Activated naive CD4-positive, alpha-beta T cell treated with anti-CD3 and anti-CD28 coated beads, Interleukin-2, amount 50 U/mL, for 16 hours (primary cell): Measurements from ENCODE around the gene VSIR.
A peak's percentile ranks its signal among the peaks of the same experiment; 100 is the strongest.

Experiments
- DNase-seq: peaks from one replicate; pipeline ENCODE4 v3.0.0-alpha.2; 2020

VSIR gene

DNA sequence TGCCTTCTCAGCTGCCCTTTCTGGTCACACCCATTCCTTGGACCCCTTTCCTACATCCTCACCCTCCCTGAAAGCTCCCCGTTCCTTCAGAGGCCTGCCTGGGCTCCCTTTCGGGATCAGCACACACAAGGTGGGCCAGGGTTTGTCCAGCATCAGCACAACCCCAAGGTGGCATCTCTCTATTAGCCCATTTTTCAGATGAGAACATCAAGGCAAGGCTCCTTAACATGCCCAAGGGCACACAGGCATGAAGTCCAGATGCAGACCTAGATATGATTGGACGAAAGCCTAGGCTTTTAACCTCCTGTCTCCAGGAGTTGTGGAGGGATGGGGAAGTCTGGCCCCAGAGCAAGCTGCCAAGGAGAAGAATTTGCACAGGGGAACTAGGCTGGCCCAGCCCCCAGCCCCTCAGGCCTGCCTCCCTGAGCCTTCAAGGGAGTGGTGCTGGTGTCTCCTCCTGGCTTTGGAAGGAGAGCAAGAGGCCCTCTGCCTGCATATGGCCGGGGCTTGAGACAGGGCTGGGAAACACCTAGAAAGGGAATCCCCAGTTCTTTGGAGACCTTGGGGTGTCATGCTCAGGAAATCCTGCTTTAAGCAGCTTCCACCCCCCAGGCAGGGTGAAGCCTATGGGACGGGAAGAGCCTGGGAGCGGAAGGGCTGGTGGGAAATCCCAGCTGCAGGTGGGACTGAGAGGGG lies 9.0 kb upstream of the VSIR start:
- no peak for DNase-seq

DNA sequence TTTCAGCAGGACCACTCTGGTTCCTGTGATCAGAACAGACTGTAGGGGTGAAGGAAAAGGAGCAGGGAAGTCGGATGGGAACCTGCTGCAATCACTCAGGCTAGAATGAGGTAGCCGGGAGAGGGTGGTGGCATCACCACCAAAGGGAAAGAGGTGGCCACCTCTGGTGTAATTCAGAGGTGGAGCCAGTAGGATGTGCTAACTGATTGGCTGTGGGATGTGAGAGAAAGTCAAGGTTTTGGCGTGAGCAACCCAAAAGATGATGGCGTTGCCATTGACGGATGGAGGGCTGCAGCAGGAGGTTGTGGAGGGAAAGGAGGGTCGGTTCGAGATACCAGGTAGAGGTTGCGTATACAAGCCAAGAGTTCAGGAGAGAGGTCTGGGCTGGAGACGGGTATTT lies 7.4 kb upstream of the VSIR start:
- DNase-seq: no peak

DNA sequence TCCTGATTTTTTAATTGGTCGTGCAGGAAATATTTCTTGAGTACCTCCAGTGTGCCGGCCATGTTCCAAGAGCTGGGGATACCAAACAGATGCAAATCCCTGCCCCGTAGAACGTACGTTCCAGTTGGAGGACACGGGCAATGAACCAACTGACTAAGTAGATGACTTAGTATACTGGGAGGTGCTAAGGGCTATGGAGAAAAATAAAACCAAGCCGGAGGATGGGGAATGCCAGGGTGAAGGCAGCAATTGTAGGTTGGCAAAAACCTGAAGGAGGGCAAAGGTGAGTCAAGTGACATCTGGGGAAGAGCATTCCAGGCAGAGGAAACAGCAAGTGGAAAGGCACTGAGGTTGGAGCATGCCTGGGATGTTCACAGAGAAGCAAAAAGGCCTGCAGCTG lies 6.8 kb upstream of the VSIR start:
- no peak for DNase-seq

DNA sequence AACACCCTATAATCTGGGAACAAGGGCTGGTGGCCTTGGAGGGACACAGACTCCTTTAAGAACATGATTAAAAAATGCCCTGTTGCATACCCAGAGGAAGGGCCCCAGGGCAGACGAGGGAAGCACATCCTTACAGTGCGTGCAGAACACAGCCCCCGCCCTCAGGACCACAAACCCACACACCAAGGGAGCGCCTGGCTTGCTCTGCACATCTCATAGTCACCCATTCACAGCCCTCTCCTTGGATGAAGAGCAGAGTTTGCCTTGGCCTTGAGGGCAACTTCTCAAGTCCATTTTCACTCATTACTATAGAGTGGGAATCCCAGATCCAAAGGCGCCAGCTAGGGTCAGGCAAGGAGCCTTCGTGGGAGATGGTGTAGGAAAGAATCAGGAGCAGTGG lies 6.3 kb upstream of the VSIR start:
- DNase-seq: no peak

DNA sequence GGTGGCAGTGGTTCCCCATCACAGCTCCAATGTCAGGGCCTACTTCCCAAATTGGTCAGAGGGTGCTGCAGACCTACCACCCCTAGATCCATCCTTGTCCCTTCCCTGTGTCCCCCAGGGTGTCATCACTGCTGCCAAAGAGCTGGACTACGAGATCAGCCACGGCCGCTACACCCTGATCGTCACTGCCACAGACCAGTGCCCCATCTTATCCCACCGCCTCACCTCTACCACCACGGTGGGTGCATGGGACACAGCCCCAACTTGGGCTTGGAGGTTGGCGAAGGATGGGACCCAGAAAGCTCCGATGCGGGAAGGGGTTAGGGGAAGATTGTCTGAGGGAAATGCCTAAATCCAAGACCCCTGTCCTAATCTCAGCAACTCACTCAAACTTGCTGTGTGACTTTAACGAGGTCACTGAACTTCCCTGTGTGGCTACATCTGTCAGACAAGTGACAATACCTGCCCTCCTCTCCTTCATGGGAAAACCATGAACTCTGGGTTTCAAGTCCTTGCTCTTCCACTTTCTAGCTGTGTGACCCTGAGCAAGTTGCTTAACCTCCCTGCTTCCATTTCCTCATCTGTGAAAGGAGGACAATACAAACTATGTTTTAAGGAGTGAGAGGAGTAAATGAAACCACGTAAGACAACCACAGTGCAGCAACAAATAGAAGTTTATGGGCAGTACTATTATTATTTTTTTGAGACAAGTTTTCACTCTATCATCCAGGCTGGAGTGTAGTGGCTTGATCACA lies 4.9 kb upstream of the VSIR start:
- no peak for DNase-seq

DNA sequence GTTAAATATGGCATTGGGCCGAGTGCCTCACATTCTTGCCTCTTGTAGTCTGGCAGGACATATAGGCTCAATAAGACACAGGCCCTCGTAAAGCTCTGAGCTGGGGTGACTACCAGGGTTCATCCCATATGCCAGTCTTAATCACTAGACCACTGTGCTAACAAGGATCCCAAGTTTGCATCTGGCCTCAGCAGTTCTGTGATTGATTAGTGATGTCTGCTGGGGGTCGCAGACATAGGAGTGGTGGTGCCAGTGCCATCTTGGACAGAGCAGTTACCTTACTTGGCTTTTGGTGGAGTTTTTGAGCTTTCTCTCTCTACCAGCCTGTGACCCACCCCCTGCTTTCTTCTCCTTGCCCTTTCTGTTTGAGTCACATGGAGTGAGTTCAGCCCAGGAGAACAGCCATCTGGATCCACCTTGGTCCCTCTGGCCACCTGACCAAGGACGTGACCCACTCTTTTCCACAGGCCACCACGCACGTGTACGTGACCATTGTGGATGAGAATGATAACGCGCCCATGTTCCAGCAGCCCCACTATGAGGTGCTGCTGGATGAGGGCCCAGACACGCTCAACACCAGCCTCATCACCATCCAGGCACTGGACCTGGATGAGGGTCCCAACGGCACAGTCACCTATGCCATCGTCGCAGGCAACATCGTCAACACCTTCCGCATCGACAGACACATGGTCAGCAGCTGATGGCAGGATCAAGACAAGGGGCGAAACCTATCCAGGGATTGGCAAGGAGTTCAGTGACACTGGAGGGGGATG lies 4.1 kb upstream of the VSIR start:
- no peak for DNase-seq

DNA sequence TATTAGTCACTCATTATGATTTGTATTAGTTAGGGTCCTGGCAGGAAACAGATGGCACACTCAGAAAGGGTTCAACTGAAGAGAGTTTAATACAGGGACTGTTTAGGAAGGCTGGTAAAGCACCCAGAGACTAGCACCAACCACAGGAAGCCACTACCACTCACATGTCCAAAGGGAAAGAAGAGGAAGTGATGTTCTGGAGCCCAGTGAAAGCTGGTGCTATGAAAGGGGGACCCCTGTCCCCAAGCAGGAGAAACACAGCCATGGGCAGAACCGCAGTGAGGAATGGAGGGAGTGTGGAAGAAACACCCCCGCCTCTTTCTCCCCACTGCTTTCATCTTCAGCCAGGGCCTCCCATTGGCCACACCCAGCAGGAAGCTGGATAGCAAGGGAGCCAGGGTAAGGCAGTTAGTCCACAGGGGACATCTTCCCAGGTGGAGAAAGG lies 3.2 kb upstream of the VSIR start:
- no peak for DNase-seq

DNA sequence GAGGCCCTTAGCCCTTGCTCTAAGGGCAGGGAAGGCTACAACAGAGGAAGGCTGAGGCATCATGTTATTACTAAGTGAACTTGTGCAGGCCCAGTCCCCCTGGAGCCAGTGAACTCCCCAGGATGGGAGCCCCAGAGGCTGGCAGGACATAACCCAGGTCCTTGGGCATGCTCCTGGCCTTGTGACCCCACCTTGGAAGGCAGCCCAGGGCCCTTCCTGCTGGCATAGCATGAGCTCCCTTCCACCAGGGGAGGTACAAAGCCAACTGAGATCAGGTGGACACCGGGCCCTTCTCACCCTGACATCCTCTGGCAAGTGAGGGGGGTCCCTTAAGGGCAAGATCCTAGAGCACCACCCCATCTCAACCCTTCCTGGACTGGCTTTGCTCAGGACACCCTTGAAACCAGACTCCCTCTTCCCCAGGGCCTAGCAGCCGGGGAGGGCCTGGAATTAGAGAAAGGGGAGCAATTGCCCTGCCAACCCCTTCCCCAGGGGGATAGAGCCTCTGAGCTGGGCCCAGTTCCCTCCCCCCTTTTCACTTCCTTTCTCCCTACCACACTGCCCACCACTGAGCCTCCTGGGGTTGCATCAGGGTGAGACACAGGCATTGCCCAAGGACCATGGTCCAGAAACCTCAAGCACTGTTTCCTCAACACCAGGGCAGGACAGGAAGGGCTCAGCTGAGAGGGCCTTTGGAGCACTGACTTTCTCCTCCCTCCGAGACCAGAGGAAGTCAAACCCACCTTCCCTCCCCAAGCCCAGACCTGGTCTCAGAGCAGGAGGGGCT lies 1.8 kb upstream of the VSIR start:
- no peak for DNase-seq

DNA sequence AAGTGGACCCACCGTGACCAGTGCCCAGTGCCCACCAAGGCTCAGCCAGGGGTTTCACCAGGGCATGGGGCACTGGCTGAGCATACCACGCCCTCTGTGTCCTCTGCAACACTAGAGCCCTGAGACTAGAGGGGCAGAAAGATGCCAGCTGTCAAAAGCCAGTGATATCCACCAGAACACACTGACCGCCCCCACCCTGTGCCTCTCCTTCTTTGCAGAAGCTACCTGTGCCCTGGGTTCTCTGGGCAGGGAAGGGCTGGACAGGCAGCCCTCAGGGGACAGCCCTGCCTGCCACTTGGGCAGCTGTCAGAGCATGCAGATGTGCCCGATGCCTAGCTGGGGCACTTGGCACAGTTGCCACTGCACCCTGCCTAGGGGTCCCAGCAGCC lies 494 bp downstream of the VSIR start:
- DNase-seq: no peak

DNA sequence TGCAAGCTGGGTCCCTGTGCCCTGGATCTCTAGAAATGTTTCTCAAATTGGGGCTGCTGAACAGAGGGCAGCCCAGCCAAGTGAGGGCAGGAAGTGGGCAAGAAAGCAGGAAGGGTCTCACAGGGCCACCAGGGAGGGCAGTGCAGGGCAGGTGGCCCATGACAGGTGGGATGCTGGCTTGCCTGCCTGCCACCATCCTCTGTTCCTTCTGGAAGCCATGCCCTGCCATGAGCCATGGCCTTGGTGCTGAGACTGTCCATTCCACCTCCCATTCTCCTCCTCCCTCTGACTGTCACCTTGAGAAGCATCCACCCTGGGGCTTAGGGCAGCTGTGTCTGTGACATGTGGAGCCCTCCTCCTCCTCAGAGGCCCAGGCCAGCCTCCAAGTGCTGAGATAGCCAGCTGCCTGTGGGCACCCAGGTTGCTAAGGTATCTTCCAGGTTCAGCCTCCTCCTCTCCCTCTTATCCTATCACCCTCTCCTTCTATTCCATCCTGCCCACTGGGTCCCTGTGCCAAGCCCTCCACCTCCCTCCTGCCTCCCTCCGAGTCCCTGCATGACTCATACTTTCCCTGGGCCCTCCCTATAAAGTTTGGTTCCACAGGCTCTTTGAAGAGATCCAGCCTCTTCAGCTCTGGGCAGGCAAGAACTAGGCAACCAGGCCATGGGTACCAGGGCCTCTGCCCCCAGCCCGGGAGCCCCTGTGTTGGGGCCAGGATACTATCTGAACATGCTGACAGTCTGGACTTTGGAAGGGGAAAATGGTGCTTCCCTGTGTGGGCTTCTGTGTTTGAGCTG lies 1.3 kb downstream of the VSIR start:
- peak; percentile 36 for DNase-seq

DNA sequence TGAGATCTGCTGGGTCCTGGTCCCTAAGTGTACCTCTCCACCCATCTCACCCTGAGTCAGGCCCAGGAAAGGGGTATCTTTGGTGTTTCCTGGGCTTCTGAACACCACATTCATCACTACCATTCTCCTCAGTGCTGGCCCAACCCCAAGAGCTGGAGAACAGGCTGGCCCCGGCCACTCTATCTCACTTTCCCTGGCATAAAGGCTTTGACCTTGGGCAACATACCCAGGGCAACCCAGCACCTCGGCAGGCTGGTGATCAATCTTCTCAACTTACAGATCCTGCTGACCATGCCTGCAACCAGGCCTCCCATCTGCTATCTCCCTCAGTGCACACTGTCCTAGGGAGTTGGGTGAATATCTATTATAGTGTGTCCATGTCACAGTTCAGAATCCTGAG lies 2.1 kb downstream of the VSIR start:
- no peak for DNase-seq

DNA sequence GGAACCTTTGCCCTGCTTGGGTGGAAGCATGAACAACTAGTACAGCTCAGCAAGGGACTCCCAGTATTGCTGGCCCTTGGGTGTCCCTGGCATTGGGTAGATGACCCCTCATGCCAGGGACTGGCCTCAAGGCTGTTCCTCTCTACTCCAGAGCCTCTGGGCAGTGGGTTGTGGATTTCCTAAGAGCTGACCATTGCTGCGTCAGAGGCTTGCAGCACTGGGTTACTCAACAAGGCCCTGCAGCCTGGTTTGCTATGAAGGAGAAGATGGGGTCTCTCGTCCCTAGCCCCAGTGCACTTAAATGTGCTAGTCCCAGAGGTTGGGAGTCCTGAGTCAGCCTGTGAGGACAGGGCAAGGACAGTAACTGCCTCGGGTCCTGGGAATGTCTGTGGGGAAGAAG lies 2.5 kb downstream of the VSIR start:
- no peak for DNase-seq

DNA sequence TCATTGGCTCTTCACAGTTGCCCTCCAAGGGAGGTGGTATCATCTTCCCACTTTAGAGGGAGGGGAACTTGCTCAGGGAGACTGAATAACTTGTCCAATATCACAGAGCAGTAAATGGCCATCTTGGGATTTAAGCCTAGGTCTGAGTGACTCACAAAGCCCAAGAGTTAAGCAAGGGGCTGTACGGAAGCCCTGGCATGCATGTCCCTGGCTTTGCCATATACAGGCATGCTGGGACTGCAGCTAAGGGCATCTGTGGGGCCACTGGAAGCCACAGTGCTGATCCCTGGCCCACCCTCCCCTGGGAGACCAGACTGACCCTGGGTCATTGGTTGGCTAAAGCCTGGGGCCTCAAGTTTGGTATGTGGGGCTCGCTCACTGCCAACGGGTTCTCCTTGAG lies 3.1 kb downstream of the VSIR start:
- no peak for DNase-seq

DNA sequence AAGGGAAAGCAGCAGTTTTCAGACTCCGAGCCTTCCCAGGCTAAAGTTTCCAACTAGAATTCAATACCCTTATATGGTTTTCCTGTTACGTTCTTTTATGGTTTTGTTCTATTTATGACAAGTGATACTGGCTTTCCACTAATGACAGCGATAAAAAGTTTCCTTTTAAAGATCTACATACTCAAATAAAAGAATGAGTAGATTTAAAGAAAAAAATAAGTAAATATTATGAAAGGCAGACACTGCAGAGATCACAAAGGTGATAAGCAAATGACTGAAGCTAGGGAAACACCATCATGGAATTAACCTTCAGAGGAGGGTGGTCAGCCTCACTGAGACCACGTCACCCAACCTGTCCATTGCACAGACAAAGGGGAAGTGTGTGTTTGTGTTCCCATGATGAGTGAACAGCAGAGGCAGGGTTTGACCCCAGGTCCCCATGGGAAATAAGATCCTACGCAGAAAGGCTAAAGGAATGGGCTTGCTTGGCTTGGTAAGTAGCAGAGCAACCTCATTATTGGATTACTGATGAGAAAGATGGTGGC lies 4.0 kb downstream of the VSIR start:
- no peak for DNase-seq

DNA sequence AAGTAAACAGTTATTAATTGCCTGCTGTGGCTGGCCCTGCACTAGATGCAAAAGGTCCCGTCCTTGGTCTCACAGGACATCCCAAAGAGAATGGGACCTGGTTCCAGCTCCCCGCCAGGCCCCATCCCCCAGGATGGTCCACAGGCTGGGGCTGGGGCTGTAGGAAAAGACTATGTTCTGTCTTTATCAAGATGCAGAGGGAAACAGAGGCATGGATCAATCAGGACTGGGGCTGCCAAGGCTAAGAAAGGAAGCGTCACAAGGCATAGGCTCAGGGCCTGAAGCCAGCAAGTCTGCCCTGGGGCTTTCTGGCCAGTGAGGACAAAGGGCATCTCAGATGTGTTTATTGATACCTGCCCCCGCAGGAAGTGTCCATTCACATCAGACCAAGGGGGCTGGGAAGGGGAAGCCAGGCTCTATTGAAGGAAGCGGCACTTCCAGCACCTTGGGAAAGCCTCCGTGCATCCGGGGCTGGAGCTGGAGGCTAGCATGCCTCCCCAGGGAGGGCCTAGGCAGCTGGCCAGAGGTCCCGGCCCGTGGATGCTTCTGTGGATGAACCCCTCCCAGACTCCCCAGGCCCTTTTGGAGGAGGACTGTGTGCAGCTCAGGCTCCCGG lies 5.8 kb downstream of the VSIR start:
- DNase-seq: no peak

DNA sequence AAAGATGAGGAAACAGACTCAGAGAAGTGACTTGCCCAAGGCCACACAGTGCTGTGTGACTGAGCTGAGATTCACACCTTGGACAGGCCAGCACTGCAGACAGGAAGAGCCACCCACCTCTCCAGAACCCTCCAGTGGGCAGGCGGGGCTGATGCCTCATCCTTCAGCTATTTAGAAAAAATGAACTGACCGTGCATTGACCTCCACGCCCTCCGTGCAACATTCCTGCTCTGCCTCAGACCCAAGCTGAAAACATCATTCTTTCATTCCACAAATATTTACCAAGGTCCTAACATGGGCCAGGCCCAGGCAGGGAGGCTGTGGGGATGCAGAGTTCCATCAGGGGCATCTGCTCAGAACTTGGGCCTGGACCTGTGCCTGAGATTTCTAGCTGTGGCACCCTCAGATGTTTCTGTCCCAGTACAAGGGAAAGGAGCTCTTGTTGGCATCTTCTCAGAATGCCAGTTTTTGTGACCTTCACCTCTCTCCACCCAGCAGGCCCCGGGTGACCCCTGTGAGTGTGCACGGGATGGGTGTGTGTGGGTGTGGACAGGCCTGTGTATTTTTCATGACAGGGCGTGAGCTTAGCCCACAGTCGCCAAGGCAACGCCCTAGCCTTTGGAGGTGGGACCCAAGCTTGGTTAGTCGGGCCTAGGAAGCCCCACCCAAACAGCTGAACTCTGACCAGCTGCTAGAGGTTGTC lies 6.5 kb downstream of the VSIR start:
- DNase-seq: no peak

DNA sequence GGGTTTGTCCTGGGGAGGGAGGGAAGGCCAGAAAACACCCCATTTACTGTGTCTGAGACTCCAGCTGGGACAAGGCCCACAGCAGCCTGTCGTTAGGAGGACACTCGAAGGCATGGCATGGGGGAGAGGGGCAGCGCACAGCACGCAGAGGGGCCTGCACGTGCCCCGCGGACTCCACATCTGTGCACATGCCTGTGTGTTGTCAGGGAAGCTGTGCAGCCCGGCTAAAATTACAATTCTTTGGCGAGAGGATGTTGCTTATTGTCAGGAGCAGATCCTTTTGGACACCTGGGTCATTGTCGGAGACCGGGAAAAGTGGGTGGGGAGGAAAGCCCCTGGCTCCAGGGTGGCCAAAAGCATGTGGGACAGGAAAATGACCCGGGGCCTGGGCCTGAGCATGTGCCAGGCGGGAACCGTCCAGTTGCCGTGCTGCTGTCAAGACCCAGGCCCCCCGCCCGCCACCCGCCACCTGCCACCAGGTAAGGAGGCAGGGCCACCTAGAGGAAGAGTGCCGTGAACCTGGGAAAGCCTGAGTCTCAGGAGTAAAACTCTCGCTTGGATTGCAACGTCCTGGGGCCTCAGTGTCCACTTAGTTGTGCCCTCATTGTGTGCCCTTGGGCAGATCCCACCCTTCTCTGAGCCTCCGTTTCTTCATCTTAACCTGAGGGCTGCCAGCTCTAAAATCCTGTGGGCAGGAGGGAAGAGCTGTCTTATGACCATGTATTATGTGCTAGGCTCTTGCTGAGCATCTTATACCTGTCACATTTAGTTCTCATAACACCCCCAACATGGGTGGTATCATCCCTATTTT lies 7.2 kb downstream of the VSIR start:
- no peak for DNase-seq

DNA sequence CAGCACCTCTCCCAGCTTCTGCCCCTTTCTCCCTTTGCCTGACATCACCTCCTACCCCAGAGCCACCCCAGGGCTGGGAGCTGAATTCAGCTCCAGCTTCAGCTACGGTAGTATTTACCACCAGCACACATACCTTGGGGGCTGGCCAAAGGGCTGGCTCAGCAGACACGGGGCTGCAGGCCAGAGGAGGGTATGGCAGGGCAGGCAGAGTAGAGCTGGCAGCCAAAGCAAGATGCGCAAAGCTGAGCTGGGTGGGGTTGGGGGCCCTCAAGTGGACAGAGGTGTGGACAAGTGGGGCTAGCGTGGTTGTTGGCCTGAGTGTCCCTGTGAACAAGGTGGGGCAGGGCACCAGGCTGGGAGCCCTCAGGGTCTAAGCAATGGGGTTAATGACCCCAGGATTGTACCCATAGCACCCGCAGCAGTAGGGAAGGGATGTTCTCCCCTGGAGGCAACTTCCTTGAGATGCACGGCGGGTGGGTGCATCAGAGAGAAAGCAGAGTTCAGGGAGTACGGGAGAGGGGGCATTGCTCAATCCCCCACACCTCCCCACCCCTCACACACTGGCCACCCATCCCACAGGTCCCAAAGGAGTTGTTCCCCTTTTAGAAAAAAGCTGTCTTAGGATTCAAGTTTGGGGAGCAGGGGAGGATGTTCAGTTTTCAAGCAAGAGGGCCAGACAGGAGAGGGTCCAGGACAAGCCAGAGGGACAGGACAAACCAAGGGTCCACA lies 8.0 kb downstream of the VSIR start:
- DNase-seq: no peak
